Activated CD4-positive, alpha-beta T cell treated with anti-CD3 and anti-CD28 coated beads, Interleukin-2, amount 50 U/mL, for 16 hours (primary cell): ENCODE measurements around the gene PRKAG3.
A peak's percentile ranks its signal among the peaks of the same experiment; 100 is the strongest.
"Not testable (repeated sequence)": the region's sequence is repeated elsewhere in the genome, so short reads cannot be mapped to it uniquely, and the experiment has no call there.

ENCODE experiments used
- DNase-seq: peaks from one replicate; pipeline ENCODE4 v3.0.0-alpha.2; 2020

Gene PRKAG3

GRCh38 chr2:218861645-218862318 lies 30.2 kb upstream of the PRKAG3 start:
- no peak for DNase-seq

DNA sequence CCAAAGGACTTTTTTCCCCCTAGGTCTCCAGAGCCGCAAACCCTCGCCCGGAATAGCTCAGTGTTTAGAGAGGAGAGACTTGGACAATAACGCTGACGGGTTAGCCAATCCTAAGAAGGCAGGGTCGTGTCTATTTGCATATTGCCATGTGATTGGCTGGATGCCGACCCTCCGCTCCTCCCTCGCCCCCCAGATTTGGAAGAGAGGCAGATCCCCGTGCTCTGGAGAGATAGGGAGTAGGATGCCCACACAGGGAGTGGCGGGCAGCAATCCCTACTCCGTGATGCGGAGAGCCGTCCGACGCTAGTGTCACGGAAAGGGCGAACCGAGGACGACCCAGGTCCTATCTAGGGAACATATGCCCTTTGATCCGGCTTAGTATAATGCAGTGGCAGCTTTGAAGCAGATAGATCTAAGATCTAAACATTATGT lies 29.4 kb upstream of the PRKAG3 start:
- DNase-seq = no peak

- no peak for DNase-seq
These were observed 28.6 kb upstream of the PRKAG3 start for GRCh38 chr2:218859988-218860831.

DNA sequence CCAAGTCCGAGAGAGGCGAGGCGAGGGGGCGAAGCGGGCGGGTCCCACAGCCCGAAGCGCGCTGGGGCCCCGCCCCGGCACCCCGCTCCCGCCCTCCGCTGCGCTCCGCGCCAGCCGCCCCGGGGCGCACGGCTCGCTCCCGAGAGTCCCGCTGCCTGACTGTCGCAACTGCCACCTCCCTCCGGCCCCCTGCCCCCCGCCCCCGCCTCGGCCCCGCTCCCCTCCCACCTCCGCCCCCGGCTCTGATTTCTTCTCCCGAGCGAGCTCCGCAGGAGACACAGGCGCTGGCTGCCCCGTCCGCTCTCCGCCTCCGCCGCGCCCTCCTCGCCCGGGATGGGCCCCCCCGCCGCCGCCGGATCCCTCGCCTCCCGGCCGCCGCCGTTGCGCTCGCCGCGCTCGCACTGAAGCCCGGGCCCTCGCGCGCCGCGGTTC lies 28.0 kb upstream of the PRKAG3 start, which contains the start of gene WNT6:
TSS of gene WNT6 (plus strand) at position 250 of the 432 bp plus-strand sequence. CDS start 233 bp downstream, outside the sequence.
- no peak for DNase-seq

GRCh38 chr2:218858671-218859555 lies 27.3 kb upstream of the PRKAG3 start:
- no peak for DNase-seq

- DNase-seq = no peak
These were observed 26.5 kb upstream of the PRKAG3 start for GRCh38 chr2:218858138-218858445.

- DNase-seq = no peak
These were observed 26.0 kb upstream of the PRKAG3 start for GRCh38 chr2:218857371-218858137.

DNA sequence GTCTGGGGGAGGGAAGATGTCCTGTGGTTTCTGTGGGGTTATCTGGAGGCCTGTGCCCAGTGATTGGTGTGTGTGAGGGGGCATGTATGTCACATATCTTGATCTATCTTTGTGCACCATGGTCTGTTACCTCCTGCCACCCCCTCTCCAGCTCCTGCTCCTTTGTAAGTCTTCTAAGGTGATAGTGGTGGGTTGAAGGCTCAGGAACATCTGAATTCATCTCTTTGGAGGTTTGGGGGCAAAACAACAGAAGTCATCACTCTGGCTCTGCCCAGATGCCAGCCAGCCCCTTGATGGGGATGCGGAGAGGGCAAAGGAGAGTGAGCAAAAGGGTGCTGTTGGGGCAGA lies 25.3 kb upstream of the PRKAG3 start:
- no peak for DNase-seq

- no peak for DNase-seq
These were observed 24.7 kb upstream of the PRKAG3 start for GRCh38 chr2:218856167-218856895.

DNA sequence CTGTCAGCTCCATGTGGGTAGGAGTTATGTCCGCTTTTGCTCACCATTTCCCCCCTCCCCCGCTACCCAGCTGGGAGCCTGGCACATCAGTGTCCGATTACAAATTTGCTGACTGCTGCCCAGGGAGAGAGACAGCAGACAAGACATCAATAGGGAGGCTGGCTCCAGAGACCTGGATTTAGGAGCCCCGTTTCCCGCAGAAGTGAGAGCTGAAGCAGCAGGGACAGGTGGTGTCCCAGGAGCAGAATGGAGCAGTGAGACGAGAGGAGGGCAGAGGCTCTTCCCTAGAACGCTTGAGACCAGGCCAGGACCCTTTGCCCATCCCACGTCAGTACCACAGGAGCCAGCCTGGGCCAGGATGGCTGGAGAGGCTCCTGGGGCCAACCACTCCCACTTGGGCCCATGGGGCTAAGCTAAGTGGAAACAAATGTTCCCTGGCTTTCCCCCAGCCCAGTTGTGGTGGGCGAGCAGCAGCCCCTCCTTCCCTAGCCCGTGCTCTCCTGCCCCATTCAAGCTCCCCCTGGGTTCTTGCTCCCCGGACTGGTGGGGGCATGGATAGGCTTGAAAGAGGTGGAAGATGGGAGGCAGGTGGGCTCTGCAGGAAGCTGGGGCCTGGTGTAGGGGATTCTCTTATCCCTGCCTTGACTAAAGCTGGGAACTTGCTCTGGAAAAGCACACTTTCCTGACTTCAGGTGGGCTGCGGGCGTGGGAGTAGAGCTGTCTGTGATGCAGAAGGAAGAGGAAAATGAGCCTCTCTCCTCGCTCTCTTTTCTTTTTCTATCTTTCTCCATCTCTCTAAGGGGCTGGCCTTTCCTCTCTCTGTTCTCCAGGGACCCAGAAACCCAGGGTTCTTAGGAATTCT lies 23.9 kb upstream of the PRKAG3 start:
- DNase-seq = no peak

GRCh38 chr2:218854860-218855259 lies 23.3 kb upstream of the PRKAG3 start:
- no peak for DNase-seq

DNA sequence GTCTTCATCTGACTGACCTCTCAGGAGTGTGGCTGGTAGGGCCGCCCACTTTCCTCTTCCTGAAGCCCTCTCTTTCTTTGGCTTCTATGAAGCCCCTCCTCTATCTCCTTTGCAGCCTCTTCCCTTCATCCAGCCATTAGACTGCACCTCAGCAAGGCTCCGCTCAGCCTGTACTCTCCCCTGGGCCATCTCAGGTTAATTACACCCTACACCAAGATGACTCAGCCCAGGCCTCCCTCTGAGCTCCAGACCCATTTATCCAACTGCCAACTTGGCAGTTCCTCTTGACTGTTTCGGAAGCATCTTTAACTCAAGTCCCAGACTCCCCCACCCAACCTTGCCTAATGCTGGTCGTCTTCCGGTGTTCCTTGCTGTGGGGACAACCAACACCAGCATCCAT lies 22.2 kb upstream of the PRKAG3 start:
- no peak for DNase-seq

DNA sequence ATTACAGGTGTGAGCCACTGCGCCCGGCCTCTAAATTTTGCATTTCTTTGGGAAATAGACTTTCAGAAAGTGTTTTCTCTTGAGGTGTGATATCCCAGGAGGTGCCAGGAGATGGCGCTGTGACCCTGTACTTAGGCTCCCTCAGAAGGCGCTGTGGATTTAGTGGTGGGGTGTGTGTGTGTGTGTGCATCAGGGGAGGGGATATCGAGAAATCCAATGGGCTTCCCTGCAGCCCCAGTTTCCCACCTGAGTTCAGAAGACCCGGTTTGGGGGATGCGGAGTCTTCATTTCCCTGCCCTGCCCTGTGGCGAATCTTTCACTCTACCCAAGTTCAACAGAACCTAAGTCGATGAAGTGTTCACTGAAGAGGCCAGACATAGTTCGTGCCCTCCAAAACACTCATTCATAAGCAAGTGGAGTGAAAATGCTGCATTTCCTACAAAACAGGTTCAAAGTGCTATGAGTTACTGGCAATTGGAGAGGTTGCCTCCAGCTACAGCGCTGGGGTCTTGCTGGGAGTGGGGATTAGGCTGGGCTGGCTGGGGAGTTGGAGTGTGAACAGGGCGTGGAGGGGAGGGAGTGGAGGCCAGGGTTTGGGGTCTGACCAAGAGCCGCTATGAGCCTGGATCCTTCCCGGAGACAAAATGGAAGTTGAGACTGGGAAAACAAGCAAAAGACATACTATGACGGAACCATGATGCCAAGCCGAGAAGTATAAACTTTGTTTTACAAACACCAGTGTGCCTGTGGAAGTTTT lies 21.5 kb upstream of the PRKAG3 start:
- DNase-seq = peak; percentile 59

GRCh38 chr2:218851286-218851685 lies 19.7 kb upstream of the PRKAG3 start:
- no peak for DNase-seq

- DNase-seq = no peak
These were observed 19.2 kb upstream of the PRKAG3 start for GRCh38 chr2:218850796-218851195.

GRCh38 chr2:218849721-218850120 lies 18.1 kb upstream of the PRKAG3 start:
- DNase-seq = no peak

DNA sequence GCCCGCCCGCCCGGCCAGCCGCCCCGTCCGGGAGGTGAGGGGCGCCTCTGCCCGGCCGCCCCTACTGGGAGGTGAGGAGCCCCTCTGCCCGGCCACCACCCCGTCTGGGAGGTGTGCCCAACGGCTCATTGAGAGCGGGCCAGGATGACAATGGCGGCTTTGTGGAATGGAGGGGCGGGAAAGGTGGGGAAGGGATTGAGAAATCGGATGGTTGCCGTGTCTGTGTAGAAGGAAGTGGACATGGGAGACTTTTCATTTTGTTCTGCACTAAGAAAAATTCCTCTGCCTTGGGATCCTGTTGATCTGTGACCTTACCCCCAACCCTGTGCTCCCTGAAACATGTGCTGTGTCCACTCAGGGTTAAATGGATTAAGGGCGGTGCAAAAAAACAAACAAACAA lies 15.4 kb upstream of the PRKAG3 start:
- DNase-seq = not testable (repeated sequence)

GRCh38 chr2:218844334-218844733 lies 12.7 kb upstream of the PRKAG3 start:
- not testable (repeated sequence) for DNase-seq

DNA sequence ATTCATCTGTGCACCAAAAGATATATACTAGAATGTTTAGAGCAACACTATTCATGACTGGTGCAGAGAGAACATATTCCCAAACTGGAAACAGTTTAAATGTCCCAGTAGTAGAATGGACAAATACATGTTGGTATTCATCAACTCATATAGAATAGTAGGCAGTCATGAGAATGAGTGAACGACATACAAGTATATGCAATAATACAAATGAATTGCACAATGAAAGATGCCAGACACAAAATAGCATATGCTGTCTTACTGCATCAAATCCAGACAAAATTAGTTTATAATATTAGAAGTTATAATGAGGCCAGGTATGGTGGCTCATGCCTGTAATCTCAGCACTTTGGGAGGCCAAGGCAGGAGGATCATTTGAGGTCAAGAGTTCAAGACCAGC lies 8.3 kb upstream of the PRKAG3 start:
- DNase-seq = no peak

GRCh38 chr2:218839430-218839829 lies 7.8 kb upstream of the PRKAG3 start:
- DNase-seq = no peak
